OCI-LY7 (cell line): ENCODE data around the gene LOC128125822.

Experiments used
- BruUV-seq: library from RNA; stranded (reverse); fragments of 400-500 nt; replicated peaks from 2 replicates; lab custom pipeline; 2021; lab: Mats Ljungman, UMichigan
- CTCF ChIA-PET: fragments of 300-600 bp; sonication (Branson Sonifier 250); formaldehyde crosslinking; loops from one replicate; lab custom pipeline; 2022; ENCODE audit warnings: antibody characterized with exemption; ENCODE audit not compliant: unreplicated experiment; lab: Charles Lee
- POLR2A ChIA-PET: fragments of 300-600 bp; sonication (Branson Sonifier 250); formaldehyde crosslinking; loops from one replicate; lab custom pipeline; 2022; ENCODE audit warnings: antibody characterized with exemption; lab: Charles Lee
- DNase-seq: peaks from one replicate; pipeline ENCODE4 v3.0.0-alpha.2; 2015; ENCODE audit warnings: low spot score
- H2AFZ ChIP-seq: fragments of 200-600 bp; sonication (generic), shearing (Covaris generic); 2 replicates; pipeline ENCODE4 v1.6.1; 2014; ENCODE audit warnings: mild to moderate bottlenecking, antibody characterized with exemption, low read length, moderate library complexity
- H3K27ac ChIP-seq: fragments of 200-600 bp; sonication (generic); 2 replicates; pipeline ENCODE4 v1.5.1; 2014; ENCODE audit warnings: mixed run types, low read depth, mild to moderate bottlenecking, moderate library complexity, low read length, inconsistent platforms; ENCODE audit not compliant: poor library complexity, severe bottlenecking
- H3K36me3 ChIP-seq: fragments of 200-600 bp; sonication (generic); 2 replicates; pipeline ENCODE4 v1.6.1; 2014; ENCODE audit warnings: mild to moderate bottlenecking, antibody characterized with exemption, low read length, moderate library complexity, mixed read lengths; ENCODE audit not compliant: insufficient read depth
- H3K4me1 ChIP-seq: fragments of 200-600 bp; sonication (generic); 2 replicates; pipeline ENCODE4 v1.5.1; 2014; ENCODE audit warnings: mild to moderate bottlenecking, low read length; ENCODE audit not compliant: insufficient read depth, poor library complexity, severe bottlenecking
- H3K4me2 ChIP-seq: fragments of 200-600 bp; sonication (generic); 2 replicates; pipeline ENCODE4 v1.6.1; 2014; ENCODE audit warnings: mild to moderate bottlenecking, low read length
- H3K4me3 ChIP-seq: fragments of 200-600 bp; sonication (generic); 2 replicates; pipeline ENCODE4 v1.5.1; 2014; ENCODE audit warnings: mild to moderate bottlenecking, low read depth, low read length; ENCODE audit not compliant: poor library complexity, severe bottlenecking
- H3K79me2 ChIP-seq: fragments of 200-600 bp; sonication (generic); 2 replicates; pipeline ENCODE4 v1.6.1; 2016; ENCODE audit warnings: low read depth, mild to moderate bottlenecking, low read length, moderate library complexity, mixed read lengths; ENCODE audit not compliant: insufficient read depth
- H3K9me2 ChIP-seq: fragments of 200-600 bp; sonication (generic); 2 replicates; pipeline ENCODE4 v1.6.1; 2016; ENCODE audit warnings: mild to moderate bottlenecking, low read length, mixed read lengths; ENCODE audit not compliant: insufficient read depth
- H3K9me3 ChIP-seq: fragments of 200-600 bp; sonication (generic); 2 replicates; pipeline ENCODE4 v1.6.1; 2014; ENCODE audit warnings: mild to moderate bottlenecking, mixed run types, low read length, mixed read lengths
- H4K20me1 ChIP-seq: fragments of 200-600 bp; sonication (generic); 2 replicates; pipeline ENCODE4 v1.6.1; 2014; ENCODE audit warnings: mild to moderate bottlenecking, antibody characterized with exemption, low read length, moderate library complexity, mixed read lengths; ENCODE audit not compliant: insufficient read depth
- CTCF ChIP-seq: fragments of 200-600 bp; sonication (generic); conservative IDR thresholded peaks from 2 replicates; pipeline ENCODE4 v1.5.1; 2014; ENCODE audit warnings: mild to moderate bottlenecking, antibody characterized with exemption, low read length, moderate library complexity, mixed read lengths
- EZH2phosphoT487 ChIP-seq: fragments of 200-600 bp; sonication (generic); IDR thresholded peaks from 2 replicates; pipeline ENCODE4 v1.6.1; 2018; ENCODE audit warnings: low read depth, borderline replicate concordance, mild to moderate bottlenecking, mixed run types, antibody characterized with exemption, low read length, moderate library complexity, mixed read lengths
- intact Hi-C: fragments of 100-400 bp; cut with micrococcal nuclease; formaldehyde crosslinking; loops from one replicate; pipeline ENCODE4 v1.10.0; 2022; ENCODE audit not compliant: unreplicated experiment

Gene LOC128125822

GRCh38 chr6:63598049-63599036, 26.1 kb downstream of the LOC128125822 start:
- peak overlapping the region; percentile 41 for H3K27ac ChIP-seq
- intact Hi-C loops, result loop anchor here (1.0 to 5.0 kb wide), 3 partner anchors 89 to 245 kb away; no protein-coding TSS in a partner anchor
- peak overlapping the region; percentile 87 for H3K4me2 ChIP-seq

GRCh38 chr6:63599243-63599642, 27.0 kb downstream of the LOC128125822 start:
- no peaks in the 10 kb centered on the region for H3K9me2 ChIP-seq
- no peak overlapping the region for H3K4me3 ChIP-seq
- no peak for TF ChIP-seq EZH2phosphoT487
- no peak for TF ChIP-seq CTCF
- peaks cover 16% of the 10 kb centered on the region for H3K4me1 ChIP-seq
- peak overlapping the region; percentile 41 for H3K27ac ChIP-seq
- CTCF ChIA-PET, result interaction anchor here (1.1 to 2.1 kb wide), 3 partner anchors 163 to 203 kb away, joined by 5 to 13 read pairs (median 8); no protein-coding TSS in a partner anchor
- no peaks in the 10 kb centered on the region for H3K36me3 ChIP-seq
- DNase-seq, result no peak
- no peaks in the 10 kb centered on the region for H3K9me3 ChIP-seq
- no peaks in the 10 kb centered on the region for H3K79me2 ChIP-seq
- POLR2A ChIA-PET, result interaction anchor here (0.7 to 2.4 kb wide), 3 partner anchors 10 to 102 kb away, joined by 3 to 14 read pairs (median 5); no protein-coding TSS in a partner anchor
- H2AFZ ChIP-seq, result peak overlapping the region; percentile 100
- intact Hi-C loops, result loop anchor here (5.0 kb wide), 1 partner anchor 88 kb away; no protein-coding TSS in a partner anchor
- peak overlapping the region; percentile 87 for H3K4me2 ChIP-seq
- H4K20me1 ChIP-seq, result no peaks in the 10 kb centered on the region
- BruUV-seq, result no TSS peak

More at GRCh38 chr6:63598049-63599036, 26.1 kb downstream of the LOC128125822 start:
- Histone ChIP-seq H3K36me3 (no peaks in the 10 kb centered on the region), H3K4me3 (peak overlapping the region; percentile 64), H4K20me1 (no peaks in the 10 kb centered on the region), H3K9me2 (no peaks in the 10 kb centered on the region), H3K4me1 (peaks cover 16% of the 10 kb centered on the region), H3K79me2 (no peaks in the 10 kb centered on the region), H3K9me3 (no peaks in the 10 kb centered on the region), H2AFZ (peak overlapping the region; percentile 100)
- no TSS peak for BruUV-seq
- ChIA-PET CTCF (interaction anchor here (0.6 to 2.1 kb wide), 8 partner anchors 10 to 246 kb away, joined by 3 to 13 read pairs (median 4); no protein-coding TSS in a partner anchor), POLR2A (interaction anchor here (0.6 to 2.6 kb wide), 16 partner anchors 9 to 166 kb away, joined by 3 to 14 read pairs (median 4); partner anchors contain the start of gene PHF3)
- TF ChIP-seq EZH2phosphoT487, result no peak
- TF ChIP-seq CTCF, result peak; percentile 95
- DNase-seq, result peak; percentile 88
